Heart right ventricle (tissue), 16 donors: ENCODE results near the gene OPA1. TPM values are rescaled to one million over a fixed set of nuclear protein-coding genes. Genes with fewer than 3 reads are reported as not detected.
A peak's percentile ranks its signal among the peaks of the same experiment; 100 is the strongest.

Experiments used
- ATAC-seq, 8 donors: fragments of 200-7000 bp; cut with Tn5 transposase; one replicate each; pipeline ENCODE4 v1.9.1; 2020; ENCODE audit warnings: mild to moderate bottlenecking in 8 of 8, moderate library complexity in 8 of 8, moderate number of reproducible peaks in 1 of 8
- DNase-seq, 2 donors: peaks; one replicate each; pipeline ENCODE4 v3.0.0-alpha.2; 2020
- H3K27ac ChIP-seq, 10 donors: fragments of 200-600 bp; sonication (generic) in 2 of 10; one replicate each; pipeline versions ENCODE4 v1.5.0 to v1.8.0; 2020 to 2022; ENCODE audit warnings: mild to moderate bottlenecking in 3 of 10
- H3K27me3 ChIP-seq, 7 donors: fragments of 200-600 bp; one replicate each; pipeline ENCODE4 v1.8.0; 2021 to 2022; ENCODE audit warnings: mild to moderate bottlenecking in 2 of 7
- H3K36me3 ChIP-seq, 9 donors: fragments of 200-600 bp; sonication (generic) in 1 of 9; one replicate each; pipeline versions ENCODE4 v1.5.0 to v1.8.0; 2020 to 2022; ENCODE audit warnings: mild to moderate bottlenecking in 2 of 9
- H3K4me1 ChIP-seq, 9 donors: fragments of 200-600 bp; sonication (generic) in 1 of 9; one replicate each; pipeline versions ENCODE4 v1.5.0 to v1.8.0; 2020 to 2022; ENCODE audit warnings: mild to moderate bottlenecking in 4 of 9
- H3K4me3 ChIP-seq, 10 donors: fragments of 200-600 bp; sonication (generic) in 2 of 10; one replicate each; pipeline versions ENCODE4 v1.5.0 to v1.8.0; 2020 to 2022; ENCODE audit warnings: mild to moderate bottlenecking in 7 of 10, moderate library complexity in 2 of 10
- H3K9me3 ChIP-seq, 11 donors: fragments of 200-600 bp in 10 of 11; sonication (generic) in 2 of 11; one replicate each; pipeline versions ENCODE4 v1.5.0 to v1.8.0; 2013 to 2022; ENCODE audit warnings: mild to moderate bottlenecking in 2 of 11, control low read depth in 1 of 11, moderate library complexity in 1 of 11
- WGBS, 2 donors: extraction: QIAGEN DNeasy Blood & Tissue Kit; methylation state at CpG; one replicate each; pipeline ENCODE4 v1.1.7; 2013; ENCODE audit warnings: inconsistent platforms in 1 of 2; 5-methylcytosine and 5-hydroxymethylcytosine counted together
- intact Hi-C, 10 donors: fragments of 100-400 bp; cut with DNase I; formaldehyde crosslinking; loops; one replicate each; pipeline versions ENCODE4 v1.11.1 to v1.14.2; 2022
- polyA plus RNA-seq, 2 donors: library from polyadenylated mRNA; stranded (reverse); fragments of 200-250 nt; gene quantifications; one replicate each; pipeline ENCODE4 v1.2.3, GENCODE V29; 2013
- total RNA-seq, 10 donors: library from RNA; stranded (reverse); fragmentation: NEBNext Ultra II Directional in 3 of 10; extraction: Animal tissue kit (Norgen Biotek cat#: 25700) in 3 of 10; gene quantifications; one replicate each; pipeline versions ENCODE4 v1.2.1 to v1.2.4, GENCODE V29; 2021 to 2023
- TF ChIP-seq, protein P1 (sequence below), 9 donors: fragments of 200-600 bp; sonication (generic) in 2 of 9; IDR thresholded peaks; one replicate each; pipeline versions ENCODE4 v1.5.0 to v1.8.0; 2021 to 2022; ENCODE audit warnings: antibody characterized with exemption in 9 of 9, mild to moderate bottlenecking in 5 of 9, moderate library complexity in 1 of 9
- donor health status: Arrhythmogenic right ventricular cardiomyopathy.
- donor health status: ischemic (EF 13 %, LVEDD 7.1; RV severe dilation, severe dysfunction).
- donor health status: healthy with polysubstance abuse.
- donor health status: DM: no; HTN: yes; CAD: no.
- donor health status: DM: no; HTN: no; CAD: no.
- donor health status: ischemic (EF 25% LVEDD 6.9; RV normal size, moderate dysfunction).
- donor health status: ischemic (EF 25% LVEDD 5.7; RV mildly dilated, moderate dysfunction).
- donor health status: healthy.
- donor health status: DM: yes; HTN: yes; CAD: no.
- donor health status: Ischemic cardiomyopathy.
- donor health status: ischemic (EF 35%, LVEDD 5.7; RV mildly dilated, moderate dysfunction).
- donor health status: nonischemic (EF 11% LVEDD 7.7; RV severe dilation, severe dysfunction).
- donor health status: DM: yes; HTN: yes; CAD: no.
- donor health status: PGD.
- donor health status: ischemic (EF 29% LVEDD 5.4; RV normal size, mild dysfunction).
- donor health status: nonischemic (EF 23%, LVEDD 6.1; RV moderate dilation, normal function).

Gene OPA1
- total and polyA plus RNA-seq, 12 donors, result 19.2 to 197 (median 124) TPM

- Histone ChIP-seq H3K4me1 (peaks cover 0 to 11% (median 0%) of the 10 kb centered on the region in 9 donors), H3K4me3 (no peak overlapping the region), H3K27ac (no peak overlapping the region), H3K27me3 (no peaks in the 10 kb centered on the region), H3K9me3 (no peaks in the 10 kb centered on the region), H3K36me3 (peaks cover 0 to 93% (median 19%) of the 10 kb centered on the region in 9 donors)
- TF ChIP-seq, protein P1, sequence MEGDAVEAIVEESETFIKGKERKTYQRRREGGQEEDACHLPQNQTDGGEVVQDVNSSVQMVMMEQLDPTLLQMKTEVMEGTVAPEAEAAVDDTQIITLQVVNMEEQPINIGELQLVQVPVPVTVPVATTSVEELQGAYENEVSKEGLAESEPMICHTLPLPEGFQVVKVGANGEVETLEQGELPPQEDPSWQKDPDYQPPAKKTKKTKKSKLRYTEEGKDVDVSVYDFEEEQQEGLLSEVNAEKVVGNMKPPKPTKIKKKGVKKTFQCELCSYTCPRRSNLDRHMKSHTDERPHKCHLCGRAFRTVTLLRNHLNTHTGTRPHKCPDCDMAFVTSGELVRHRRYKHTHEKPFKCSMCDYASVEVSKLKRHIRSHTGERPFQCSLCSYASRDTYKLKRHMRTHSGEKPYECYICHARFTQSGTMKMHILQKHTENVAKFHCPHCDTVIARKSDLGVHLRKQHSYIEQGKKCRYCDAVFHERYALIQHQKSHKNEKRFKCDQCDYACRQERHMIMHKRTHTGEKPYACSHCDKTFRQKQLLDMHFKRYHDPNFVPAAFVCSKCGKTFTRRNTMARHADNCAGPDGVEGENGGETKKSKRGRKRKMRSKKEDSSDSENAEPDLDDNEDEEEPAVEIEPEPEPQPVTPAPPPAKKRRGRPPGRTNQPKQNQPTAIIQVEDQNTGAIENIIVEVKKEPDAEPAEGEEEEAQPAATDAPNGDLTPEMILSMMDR (IDR thresholded peaks at IDR 0.05), result no peak
- WGBS, 2 donors, result 78 to 100% methylated on average over 1 of the region's 1 CpG
- intact Hi-C loops, result no loop called here
- DNase-seq (no peak), ATAC-seq (no peak)
Measured at GRCh38 chr3:193620057-193620456, 27.0 kb downstream of the OPA1 start.

DNA sequence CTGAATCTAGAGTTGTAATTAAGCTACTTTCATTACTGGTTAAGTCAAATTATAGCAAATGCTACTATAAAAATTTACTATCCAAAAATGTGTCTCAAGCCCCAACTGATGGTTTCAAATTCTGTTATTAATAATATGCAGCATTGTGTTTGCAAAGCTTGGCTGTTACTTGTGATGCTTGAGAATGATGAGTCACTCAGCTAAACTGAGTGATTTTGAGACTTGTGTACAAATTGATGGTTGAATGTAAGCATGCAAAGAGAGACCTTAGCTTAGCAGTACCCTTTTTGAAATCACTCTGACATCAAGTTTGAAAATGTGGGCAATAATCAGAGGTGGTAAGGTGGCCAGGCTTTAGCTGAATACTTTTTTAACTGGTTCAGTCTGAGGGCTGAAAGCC lies 27.6 kb downstream of the OPA1 start:
- Histone ChIP-seq H3K9me3 (no peaks in the 10 kb centered on the region), H3K36me3 (peaks cover 0 to 89% (median 19%) of the 10 kb centered on the region in 9 donors), H3K4me1 (peaks cover 0 to 11% (median 0%) of the 10 kb centered on the region in 9 donors), H3K27me3 (no peaks in the 10 kb centered on the region), H3K4me3 (no peak overlapping the region), H3K27ac (no peak overlapping the region)
- no peak for ATAC-seq
- no peak for DNase-seq
- intact Hi-C loops, result no loop called here
- TF ChIP-seq, protein P1 (IDR thresholded peaks at IDR 0.05), result no peak

DNA sequence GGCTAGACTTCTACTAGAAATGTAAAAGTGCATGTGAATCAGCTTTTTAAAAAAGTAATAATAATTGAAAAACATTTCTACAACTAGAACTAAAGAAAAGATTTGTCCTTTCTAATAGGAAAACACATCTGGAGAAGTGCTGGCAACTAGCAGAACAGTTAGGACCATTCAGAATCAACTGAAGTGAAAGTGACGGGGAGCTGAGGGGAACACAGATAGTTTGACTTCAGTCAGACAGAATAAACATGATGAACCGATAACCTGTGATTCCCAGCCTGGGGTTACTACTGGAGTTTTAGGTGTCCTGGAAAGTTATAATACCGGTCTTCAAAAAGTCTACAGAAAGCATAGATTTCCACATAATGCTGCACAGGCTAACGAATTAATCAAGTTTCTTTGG lies 28.1 kb downstream of the OPA1 start:
- 90 to 91% methylated on average over 4 of the region's 4 CpGs for WGBS, 2 donors
- ATAC-seq (peak in 1 of 8 donors; percentile 30), DNase-seq (no peak)
- intact Hi-C loops, result no loop called here
- Histone ChIP-seq H3K27me3 (no peaks in the 10 kb centered on the region), H3K4me3 (no peak overlapping the region), H3K27ac (no peak overlapping the region), H3K9me3 (no peaks in the 10 kb centered on the region), H3K36me3 (peaks cover 0 to 89% (median 24%) of the 10 kb centered on the region in 9 donors), H3K4me1 (peaks cover 0 to 11% (median 0%) of the 10 kb centered on the region in 9 donors)
- TF ChIP-seq, protein P1 (IDR thresholded peaks at IDR 0.05), result no peak

GRCh38 chr3:193630005-193630404 lies 37.0 kb downstream of the OPA1 start:
- Histone ChIP-seq H3K4me3 (no peak overlapping the region), H3K27me3 (no peaks in the 10 kb centered on the region), H3K9me3 (no peaks in the 10 kb centered on the region), H3K27ac (no peak overlapping the region), H3K4me1 (no peaks in the 10 kb centered on the region), H3K36me3 (peaks cover 0 to 88% (median 5%) of the 10 kb centered on the region in 9 donors)
- 52 to 54% methylated on average over 3 of the region's 3 CpGs for WGBS, 2 donors
- DNase-seq (no peak), ATAC-seq (no peak)
- intact Hi-C loops, result no loop called here
- TF ChIP-seq, protein P1 (IDR thresholded peaks at IDR 0.05), result no peak
